Activated T-helper 2 cell treated with anti-CD3 and anti-CD28 coated beads, Interferon-gamma antibody, Interleukin-2, Interleukin-4, amounts not matched to agents 10 μg/mL and 5 μg/mL and 100 μg/mL, durations not matched to agents 14 hours and 24 hours and 36 hours (primary cell): Measurements from ENCODE around the gene PCDHA1. TPM values are rescaled to one million over a fixed set of nuclear protein-coding genes. Genes with fewer than 3 reads are reported as not detected.
"Not testable (repeated sequence)": the region's sequence is repeated elsewhere in the genome, so short reads cannot be mapped to it uniquely, and the experiment has no call there.

Source experiments
- DNase-seq: peaks from one replicate; pipeline ENCODE4 v3.0.0; 2021; ENCODE audit warnings: low spot score
- H3K27ac Mint-ChIP-seq: one replicate; pipeline ENCODE4 v1.8.0; 2021; ENCODE audit warnings: mixed read lengths
- H3K27me3 Mint-ChIP-seq: one replicate; pipeline ENCODE4 v1.8.0; 2021; ENCODE audit warnings: low read depth, mixed read lengths
- H3K36me3 Mint-ChIP-seq: one replicate; pipeline ENCODE4 v1.8.0; 2021; ENCODE audit warnings: low read depth, mixed read lengths
- H3K4me1 Mint-ChIP-seq: one replicate; pipeline ENCODE4 v1.8.0; 2021; ENCODE audit warnings: low read depth, mixed read lengths
- H3K4me3 Mint-ChIP-seq: one replicate; pipeline ENCODE4 v1.8.0; 2021; ENCODE audit warnings: low read depth, mild to moderate bottlenecking, moderate library complexity, mixed read lengths
- H3K9me3 Mint-ChIP-seq: one replicate; pipeline ENCODE4 v1.8.0; 2021; ENCODE audit warnings: mixed read lengths
- intact Hi-C: fragments of 100-400 bp; cut with micrococcal nuclease; formaldehyde crosslinking; loops from one replicate; pipeline ENCODE4 v1.15.1; 2023
- total RNA-seq: library from RNA; stranded (reverse); gene quantifications from 2 replicates; pipeline ENCODE4 v1.2.3, GENCODE V29; 2022

Gene PCDHA1
- total RNA-seq, 1 donor from 2014 or later, result not detected

- intact Hi-C loops, result no loop called here
- H3K36me3 Mint-ChIP-seq, result no peaks in the 10 kb centered on the region
Measured at GRCh38 chr5:140875085-140876065, 89.4 kb downstream of the PCDHA1 start, which contains the start of gene PCDHA12. Gene PCDHA12 (plus strand): TSS chr5:140875308. CDS start chr5:140875473, 165 bp downstream.

GRCh38 chr5:140876541-140877261, 90.8 kb downstream of the PCDHA1 start:
- DNase-seq, intact Hi-C loops, H3K4me3 Mint-ChIP-seq, H3K36me3 Mint-ChIP-seq, H3K27ac Mint-ChIP-seq, H3K27me3 Mint-ChIP-seq, H3K4me1 Mint-ChIP-seq: not testable (repeated sequence)
- peaks cover 51% of the 10 kb centered on the region for H3K9me3 Mint-ChIP-seq

More at GRCh38 chr5:140875085-140876065, 89.4 kb downstream of the PCDHA1 start, which contains the start of gene PCDHA12:
- H3K9me3 Mint-ChIP-seq, result peaks cover 41% of the 10 kb centered on the region
- no peak for DNase-seq
- no peaks in the 10 kb centered on the region for H3K27me3 Mint-ChIP-seq
- H3K27ac Mint-ChIP-seq, result no peak within 1 kb of the TSS
- no peak within 1 kb of the TSS for H3K4me3 Mint-ChIP-seq
- no peaks in the 10 kb centered on the region for H3K4me1 Mint-ChIP-seq

DNA sequence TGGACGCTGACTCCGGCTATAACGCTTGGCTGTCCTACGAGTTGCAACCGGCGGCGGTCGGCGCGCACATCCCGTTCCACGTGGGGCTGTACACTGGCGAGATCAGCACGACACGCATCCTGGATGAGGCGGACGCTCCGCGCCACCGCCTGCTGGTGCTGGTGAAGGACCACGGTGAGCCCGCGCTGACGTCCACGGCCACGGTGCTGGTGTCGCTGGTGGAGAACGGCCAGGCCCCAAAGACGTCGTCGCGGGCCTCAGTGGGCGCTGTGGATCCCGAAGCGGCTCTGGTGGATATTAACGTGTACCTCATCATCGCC, 91.3 kb downstream of the PCDHA1 start:
- Mint-ChIP-seq H3K36me3 (no peaks in the 10 kb centered on the region), H3K4me1 (no peaks in the 10 kb centered on the region), H3K27me3 (no peaks in the 10 kb centered on the region), H3K27ac (no peak overlapping the region), H3K4me3 (no peak overlapping the region), H3K9me3 (peaks cover 52% of the 10 kb centered on the region)
- intact Hi-C loops, result no loop called here
- no peak for DNase-seq

DNA sequence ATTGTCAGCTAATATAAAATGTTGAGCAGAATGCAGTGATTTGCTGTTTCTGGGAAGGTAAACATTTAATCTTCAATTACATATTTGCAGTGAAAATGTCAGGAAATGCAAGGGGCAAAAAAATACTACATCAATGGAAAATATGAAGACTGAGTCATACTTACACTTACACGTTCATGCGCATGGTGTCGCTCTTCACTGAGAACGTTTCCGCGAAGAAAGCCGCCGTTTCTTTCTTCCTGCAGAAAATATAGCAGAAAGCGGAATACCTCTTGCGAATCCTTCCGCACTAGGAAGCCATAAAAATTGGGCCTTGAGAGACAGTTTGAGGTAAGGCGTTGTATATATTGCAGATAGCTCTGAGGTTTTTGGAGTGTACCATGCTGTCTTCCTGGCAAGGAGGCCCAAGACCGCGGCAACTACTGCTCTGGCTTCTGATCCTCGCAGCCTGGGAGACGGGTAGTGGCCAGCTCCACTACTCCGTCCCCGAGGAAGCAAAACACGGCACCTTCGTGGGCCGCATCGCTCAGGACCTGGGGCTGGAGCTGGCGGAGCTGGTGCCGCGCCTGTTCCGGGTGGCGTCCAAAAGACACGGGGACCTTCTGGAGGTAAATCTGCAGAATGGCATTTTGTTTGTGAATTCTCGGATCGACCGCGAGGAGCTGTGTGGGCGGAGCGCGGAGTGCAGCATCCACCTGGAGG, 96.1 kb downstream of the PCDHA1 start, which contains the start of gene PCDHA13:
PCDHA13 (plus strand) TSS at position 236 of the 702 bp plus-strand sequence; CDS start at position 381, 145 bp downstream.
- H3K9me3 Mint-ChIP-seq, result peaks cover 40% of the 10 kb centered on the region
- DNase-seq, result no peak
- intact Hi-C loops, result no loop called here
- no peaks in the 10 kb centered on the region for H3K36me3 Mint-ChIP-seq
- no peaks in the 10 kb centered on the region for H3K4me1 Mint-ChIP-seq
- no peak within 1 kb of the TSS for H3K27ac Mint-ChIP-seq
- H3K4me3 Mint-ChIP-seq, result no peak within 1 kb of the TSS
- no peaks in the 10 kb centered on the region for H3K27me3 Mint-ChIP-seq

DNA sequence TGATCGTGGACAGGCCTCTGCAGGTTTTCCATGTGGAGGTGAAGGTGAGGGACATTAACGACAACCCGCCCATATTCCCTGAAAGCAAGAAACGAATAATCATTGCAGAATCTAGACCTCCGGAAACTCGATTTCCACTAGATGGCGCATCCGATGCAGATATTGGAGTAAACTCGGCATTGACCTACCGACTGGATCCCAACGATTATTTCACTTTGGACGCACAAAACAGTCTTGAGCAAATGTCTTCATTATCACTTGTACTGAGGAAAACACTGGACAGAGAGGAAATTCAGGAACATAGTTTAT, 96.6 kb downstream of the PCDHA1 start:
- DNase-seq, result no peak
- H3K36me3 Mint-ChIP-seq, result no peaks in the 10 kb centered on the region
- intact Hi-C loops, result no loop called here

GRCh38 chr5:140883373-140883772, 97.4 kb downstream of the PCDHA1 start:
- no peak overlapping the region for H3K4me3 Mint-ChIP-seq
- no peaks in the 10 kb centered on the region for H3K36me3 Mint-ChIP-seq
- intact Hi-C loops, result no loop called here
- DNase-seq, result no peak
- no peaks in the 10 kb centered on the region for H3K27me3 Mint-ChIP-seq
- H3K27ac Mint-ChIP-seq, result no peak overlapping the region
- H3K4me1 Mint-ChIP-seq, result no peaks in the 10 kb centered on the region
- peaks cover 48% of the 10 kb centered on the region for H3K9me3 Mint-ChIP-seq

More for the DNA sequence above, 96.6 kb downstream of the PCDHA1 start:
- no peaks in the 10 kb centered on the region for H3K4me1 Mint-ChIP-seq
- H3K27me3 Mint-ChIP-seq, result no peaks in the 10 kb centered on the region
- H3K9me3 Mint-ChIP-seq, result peaks cover 43% of the 10 kb centered on the region
- no peak overlapping the region for H3K4me3 Mint-ChIP-seq
- no peak overlapping the region for H3K27ac Mint-ChIP-seq

DNA sequence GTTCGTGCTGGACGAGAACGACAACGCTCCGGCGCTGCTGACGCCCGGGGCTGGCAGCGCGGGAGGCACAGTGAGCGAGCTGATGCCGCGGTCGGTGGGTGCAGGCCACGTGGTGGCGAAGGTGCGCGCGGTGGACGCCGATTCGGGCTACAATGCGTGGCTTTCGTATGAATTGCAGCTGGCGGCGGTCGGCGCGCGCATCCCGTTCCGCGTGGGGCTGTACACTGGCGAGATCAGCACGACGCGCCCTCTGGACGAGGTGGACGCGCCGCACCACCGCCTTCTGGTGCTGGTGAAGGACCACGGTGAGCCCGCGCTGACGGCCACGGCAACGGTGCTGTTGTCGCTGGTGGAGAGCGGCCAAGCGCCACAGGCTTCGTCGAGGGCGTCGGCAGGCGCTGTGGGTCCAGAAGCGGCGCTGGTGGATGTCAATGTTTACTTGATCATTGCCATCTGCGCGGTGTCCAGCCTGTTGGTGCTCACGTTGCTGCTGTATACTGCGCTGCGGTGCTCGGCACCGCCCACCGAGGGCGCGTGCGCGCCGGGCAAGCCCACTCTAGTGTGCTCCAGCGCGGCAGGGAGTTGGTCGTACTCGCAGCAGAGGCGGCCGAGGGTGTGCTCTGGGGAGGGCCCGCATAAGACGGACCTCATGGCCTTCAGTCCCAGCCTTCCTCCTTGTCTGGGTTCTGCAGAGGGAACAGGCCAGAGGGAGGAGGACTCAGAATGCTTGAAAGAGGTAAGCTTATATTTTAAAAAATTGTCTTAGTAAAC, 98.2 kb downstream of the PCDHA1 start:
- intact Hi-C loops, result no loop called here
- Mint-ChIP-seq H3K4me1 (no peaks in the 10 kb centered on the region), H3K4me3 (no peak overlapping the region), H3K27me3 (no peaks in the 10 kb centered on the region), H3K27ac (no peak overlapping the region), H3K36me3 (no peaks in the 10 kb centered on the region), H3K9me3 (peaks cover 43% of the 10 kb centered on the region)
- no peak for DNase-seq

DNA sequence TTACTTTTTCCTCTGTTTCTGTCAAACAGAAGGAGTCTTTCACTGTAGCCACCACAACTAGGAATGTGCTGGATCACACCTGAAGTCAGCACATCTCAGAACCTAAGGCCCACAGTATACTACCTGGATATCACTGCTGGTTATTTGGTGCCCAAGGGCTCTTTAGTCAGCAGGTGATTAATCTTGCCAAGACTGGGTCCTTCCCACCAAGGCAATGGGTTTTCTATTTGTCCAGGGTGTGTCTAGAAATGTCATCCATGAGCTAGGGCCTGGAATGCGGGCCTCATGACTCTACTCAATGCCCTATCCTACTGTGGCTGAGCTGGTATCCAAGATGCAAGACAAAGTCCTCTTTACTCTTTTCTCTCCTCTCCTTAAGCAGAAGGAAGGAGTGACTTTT, 130.4 kb downstream of the PCDHA1 start:
- Mint-ChIP-seq H3K9me3 (peaks cover 12% of the 10 kb centered on the region), H3K27ac (no peak overlapping the region), H3K4me1 (no peaks in the 10 kb centered on the region), H3K36me3 (no peaks in the 10 kb centered on the region), H3K4me3 (no peak overlapping the region), H3K27me3 (no peaks in the 10 kb centered on the region)
- no peak for DNase-seq
- intact Hi-C loops, result no loop called here

DNA sequence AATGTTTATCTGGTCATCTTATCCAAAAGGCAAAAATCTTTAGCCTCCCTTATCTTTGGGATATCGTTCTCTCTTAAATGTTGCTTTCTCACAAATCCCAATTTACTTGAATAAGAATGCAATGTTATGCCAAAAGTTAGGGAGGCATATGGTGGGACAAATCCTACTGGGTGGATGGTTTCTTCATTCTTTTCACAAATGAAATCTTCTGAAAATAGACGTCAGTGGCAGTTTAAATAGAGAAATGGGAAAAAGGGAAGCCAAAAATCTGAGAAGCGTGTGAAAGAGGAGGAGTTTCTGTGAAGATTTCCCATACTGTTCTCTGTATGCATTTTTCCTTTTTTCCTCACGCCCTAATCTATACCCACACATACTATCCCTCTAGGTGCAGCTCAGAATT, 137.7 kb downstream of the PCDHA1 start:
- intact Hi-C loops, result no loop called here
- no peak overlapping the region for H3K4me3 Mint-ChIP-seq
- DNase-seq, result no peak
- peaks cover 15% of the 10 kb centered on the region for H3K27me3 Mint-ChIP-seq
- no peaks in the 10 kb centered on the region for H3K36me3 Mint-ChIP-seq
- H3K9me3 Mint-ChIP-seq, result peaks cover 11% of the 10 kb centered on the region
- H3K27ac Mint-ChIP-seq, result no peak overlapping the region
- H3K4me1 Mint-ChIP-seq, result no peaks in the 10 kb centered on the region

DNA sequence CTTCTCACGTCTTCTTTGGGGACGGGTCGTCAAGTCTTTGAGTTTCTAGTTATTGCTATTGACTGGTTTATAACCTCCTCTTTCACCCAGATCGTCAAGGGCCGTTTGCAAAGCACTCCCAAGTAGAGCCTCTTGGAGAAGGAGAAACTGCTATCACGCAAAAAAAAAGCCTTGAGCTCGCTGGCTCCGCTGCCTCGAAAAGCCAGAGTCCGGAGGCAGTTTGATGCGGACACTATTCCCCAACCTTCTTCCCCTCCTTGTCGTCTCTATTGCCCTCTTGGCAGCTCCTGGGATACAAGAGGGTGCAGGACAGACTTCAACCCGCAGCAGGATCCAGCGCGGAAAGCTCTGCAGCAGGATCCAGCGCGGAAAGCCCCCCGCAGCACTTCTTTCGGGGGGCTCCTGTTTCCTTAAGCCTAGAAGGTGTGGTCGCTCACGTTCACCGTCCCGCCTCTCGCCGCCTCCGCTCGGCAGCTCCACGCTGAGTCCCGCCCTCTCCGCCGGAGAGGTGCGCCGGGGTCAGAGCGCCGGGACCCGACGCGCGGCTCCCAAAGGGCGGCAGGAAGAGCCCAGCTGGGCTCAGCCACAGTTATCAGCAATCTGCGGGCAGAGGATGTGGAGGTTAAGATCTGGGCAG, 140.0 kb downstream of the PCDHA1 start, which contains the start of gene PCDHAC1:
PCDHAC1 (plus strand) TSS at position 494 of the 637 bp plus-strand sequence. CDS start 594 bp downstream, outside the sequence.
- no peak within 1 kb of the TSS for H3K27ac Mint-ChIP-seq
- no peak within 1 kb of the TSS for H3K4me3 Mint-ChIP-seq
- H3K4me1 Mint-ChIP-seq, result no peaks in the 10 kb centered on the region
- intact Hi-C loops, result no loop called here
- H3K36me3 Mint-ChIP-seq, result no peaks in the 10 kb centered on the region
- no peak for DNase-seq
- H3K27me3 Mint-ChIP-seq, result peaks cover 15% of the 10 kb centered on the region
- peaks cover 11% of the 10 kb centered on the region for H3K9me3 Mint-ChIP-seq

GRCh38 chr5:140926443-140927227, 140.7 kb downstream of the PCDHA1 start:
- Mint-ChIP-seq H3K27me3 (peaks cover 15% of the 10 kb centered on the region), H3K9me3 (peaks cover 8% of the 10 kb centered on the region), H3K4me1 (no peaks in the 10 kb centered on the region), H3K36me3 (no peaks in the 10 kb centered on the region), H3K27ac (no peak overlapping the region), H3K4me3 (no peak overlapping the region)
- no peak for DNase-seq
- intact Hi-C loops, result no loop called here
